Esophagus mucosa (tissue), 1 donor: Measurements from ENCODE around the gene BAAT. TPM values are rescaled to one million over a fixed set of nuclear protein-coding genes. Genes with fewer than 3 reads are reported as not detected.
"Not testable (repeated sequence)": the region's sequence is repeated elsewhere in the genome, so short reads cannot be mapped to it uniquely, and the experiment has no call there.

Experiments used
- ATAC-seq: fragments of 200-7000 bp; cut with Tn5 transposase; one replicate; pipeline ENCODE4 v1.9.1; 2020
- total RNA-seq: library from RNA; stranded (reverse); gene quantifications from one replicate; pipeline ENCODE4 v1.2.4, GENCODE V29; 2023
- donor health status: DM: yes; HTN: yes; CAD: no.

The BAAT gene
- total RNA-seq, 1 donor from 2014 or later: 0.08 TPM

DNA sequence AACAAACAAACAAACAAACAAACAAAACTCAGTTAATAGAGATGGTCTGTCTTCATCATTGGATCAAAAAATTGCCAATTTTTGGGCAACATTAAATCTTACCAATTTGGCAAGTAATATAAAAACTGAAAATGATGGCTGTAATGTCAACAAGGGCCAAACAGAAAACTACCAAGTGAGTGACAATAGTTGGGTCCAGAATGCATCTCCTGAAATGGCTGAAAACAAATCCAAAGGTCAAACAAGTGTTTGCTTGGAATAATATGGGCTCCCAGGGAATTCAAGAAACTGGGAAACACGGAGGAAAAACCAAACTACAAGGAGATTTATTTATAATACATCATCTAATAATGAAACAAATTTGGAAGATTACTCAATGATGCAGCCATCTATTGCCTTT, 25.1 kb downstream of the BAAT start:
- ATAC-seq: no peak

DNA sequence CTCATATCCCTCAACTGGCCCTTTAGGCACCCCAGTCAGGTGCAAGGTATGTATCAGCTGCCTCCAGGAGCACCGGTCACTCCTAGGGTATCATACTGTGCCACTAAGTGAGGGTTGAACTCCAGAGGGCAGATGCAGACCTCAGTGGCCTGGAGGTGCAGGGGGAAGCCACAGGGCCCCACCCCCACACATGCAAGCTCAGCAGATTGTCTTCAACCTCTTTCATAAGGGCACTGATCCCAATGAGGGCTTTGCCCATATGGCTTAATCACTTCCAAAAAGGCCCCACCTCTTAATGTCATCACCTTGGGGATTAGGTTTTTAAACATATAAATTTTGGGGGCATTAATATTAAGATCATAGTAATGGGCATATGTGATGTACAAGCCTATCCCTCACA, 28.2 kb downstream of the BAAT start:
- ATAC-seq: no peak

DNA sequence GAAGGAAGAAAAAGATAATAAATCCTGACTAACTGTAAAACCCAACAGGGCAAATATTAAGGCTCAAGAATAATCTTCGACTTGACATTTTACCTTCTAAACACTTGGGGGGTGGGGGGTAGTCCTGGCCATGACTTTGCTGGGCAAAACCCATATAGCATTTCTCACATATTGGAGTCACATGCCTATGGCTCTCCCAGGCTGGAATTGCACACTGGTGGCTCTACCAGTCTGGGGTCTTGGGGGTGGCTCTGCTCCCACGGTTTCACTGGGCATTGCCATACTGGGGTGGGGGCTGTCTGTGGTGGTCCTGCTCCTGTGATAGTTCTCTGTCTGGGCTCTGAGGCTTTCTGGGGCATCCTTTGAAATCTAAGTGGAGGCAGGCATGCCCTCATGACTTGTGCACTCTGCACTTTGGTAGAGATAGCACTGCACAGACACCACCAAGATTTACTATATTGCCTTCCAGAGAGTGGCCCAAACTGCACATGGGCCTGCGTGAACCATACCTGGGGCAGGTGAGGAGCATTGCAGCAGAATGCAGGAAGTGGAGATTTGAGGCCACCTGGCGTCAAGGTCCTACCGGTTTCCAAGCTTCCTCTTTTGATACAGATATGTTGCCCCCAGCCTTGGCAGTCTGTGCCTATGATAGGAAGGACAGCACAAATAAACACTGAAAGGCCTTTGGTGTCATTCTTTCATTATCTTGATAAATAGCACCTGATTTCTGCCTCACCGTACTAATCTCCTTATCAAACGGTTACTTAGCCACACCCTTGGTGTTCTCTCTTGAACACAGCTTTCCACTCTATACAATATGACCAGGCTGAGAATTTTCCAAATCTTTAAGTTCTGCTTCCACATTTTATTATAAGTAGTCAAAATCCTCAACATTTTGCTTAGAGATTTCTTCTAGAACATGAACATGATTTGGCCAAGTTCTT, 29.8 kb downstream of the BAAT start:
- no peak for ATAC-seq

DNA sequence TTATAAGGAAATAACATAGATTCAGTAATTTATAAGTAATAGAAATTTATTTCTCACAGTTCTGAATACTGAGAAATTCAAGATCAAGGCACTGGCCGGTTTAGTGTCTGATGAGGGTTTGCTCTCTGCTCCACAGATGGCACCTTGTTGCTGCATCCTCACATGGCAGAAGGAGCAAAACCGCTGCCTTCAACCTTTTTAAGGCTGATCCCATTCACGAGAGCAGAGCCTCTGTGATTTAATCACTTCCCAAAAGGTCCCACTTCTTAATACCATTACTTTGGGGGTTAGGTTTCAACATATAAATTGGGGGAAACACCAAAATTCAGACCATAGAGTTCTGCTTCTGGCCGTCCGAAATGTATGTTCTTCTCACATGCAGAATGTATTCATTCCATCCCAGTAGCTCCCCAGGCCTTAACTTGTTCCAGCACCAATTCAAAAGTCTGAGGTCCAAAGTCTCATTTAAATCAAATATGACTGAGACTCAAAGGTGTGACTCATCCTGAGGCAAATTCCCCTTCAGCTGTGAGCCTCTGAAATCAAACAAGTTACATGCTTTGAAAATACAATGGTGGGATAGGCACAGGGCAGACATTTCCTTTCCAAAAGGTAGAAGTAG, 30.6 kb downstream of the BAAT start:
- peak; percentile 33 for ATAC-seq

DNA sequence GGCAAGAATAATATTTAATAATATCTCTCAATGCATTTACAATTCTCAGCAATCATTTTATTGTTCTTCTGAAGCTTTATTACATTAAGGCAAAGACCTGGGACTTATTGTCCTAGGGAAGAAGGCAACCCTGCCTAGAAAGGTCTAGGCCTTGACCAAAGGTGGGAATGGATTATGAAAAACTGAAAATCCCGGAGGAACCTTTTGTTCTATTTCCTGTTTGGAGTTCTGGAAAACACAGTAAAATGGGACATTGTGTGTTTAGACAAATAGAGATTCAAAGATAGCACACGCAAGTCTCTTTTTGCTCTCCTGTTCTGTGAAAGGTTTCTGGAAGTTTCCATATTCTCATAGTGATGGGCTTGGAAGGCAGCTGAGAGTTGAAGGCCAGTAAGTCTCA, 31.1 kb downstream of the BAAT start:
- ATAC-seq: no peak

DNA sequence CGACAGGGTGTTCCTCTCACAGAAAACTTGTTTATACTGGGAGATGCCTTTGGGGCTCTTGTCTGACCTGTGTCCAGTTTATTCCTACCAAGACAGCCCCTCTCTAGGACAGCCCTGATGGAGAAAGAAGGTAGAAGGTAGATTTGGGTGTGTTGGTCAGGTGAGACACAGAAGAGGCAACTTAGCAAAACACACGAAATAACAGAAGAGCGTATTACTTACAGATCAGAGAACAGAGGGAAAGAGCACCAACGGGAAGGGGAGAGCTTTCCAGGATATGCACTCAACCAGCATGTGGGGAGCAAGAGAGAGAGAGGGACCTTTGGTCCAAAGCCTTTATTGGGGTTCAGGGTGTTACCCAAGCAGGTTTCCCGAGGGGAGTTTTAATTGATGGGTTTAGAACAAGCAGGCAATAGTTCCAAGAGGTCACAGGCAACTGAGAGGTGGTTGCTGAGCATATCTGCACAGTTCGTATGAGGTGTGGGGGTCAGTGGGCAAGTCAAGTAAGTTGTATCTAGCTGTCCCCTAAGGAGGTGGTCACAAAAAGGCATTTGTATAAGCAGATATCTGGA, 31.8 kb downstream of the BAAT start:
- ATAC-seq: no peak

DNA sequence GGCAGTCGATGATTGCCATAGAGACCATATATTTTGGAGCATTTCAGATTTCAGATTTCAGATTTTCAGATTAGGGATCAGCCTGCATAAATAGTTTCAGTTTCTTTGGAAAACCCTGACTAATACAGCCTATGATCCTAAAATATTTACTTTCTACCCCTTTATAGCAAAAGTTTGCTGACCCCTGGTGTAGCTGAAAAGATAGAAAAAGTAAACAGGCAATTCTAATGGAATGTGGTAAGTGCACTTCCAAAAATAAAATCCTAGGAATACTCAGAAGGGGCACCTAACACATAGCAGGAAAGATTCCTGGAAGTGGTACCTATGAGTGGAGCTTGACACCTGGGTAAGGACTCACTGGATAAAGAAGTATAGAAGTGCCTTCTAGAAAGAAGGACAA, 34.5 kb downstream of the BAAT start:
- ATAC-seq: no peak

DNA sequence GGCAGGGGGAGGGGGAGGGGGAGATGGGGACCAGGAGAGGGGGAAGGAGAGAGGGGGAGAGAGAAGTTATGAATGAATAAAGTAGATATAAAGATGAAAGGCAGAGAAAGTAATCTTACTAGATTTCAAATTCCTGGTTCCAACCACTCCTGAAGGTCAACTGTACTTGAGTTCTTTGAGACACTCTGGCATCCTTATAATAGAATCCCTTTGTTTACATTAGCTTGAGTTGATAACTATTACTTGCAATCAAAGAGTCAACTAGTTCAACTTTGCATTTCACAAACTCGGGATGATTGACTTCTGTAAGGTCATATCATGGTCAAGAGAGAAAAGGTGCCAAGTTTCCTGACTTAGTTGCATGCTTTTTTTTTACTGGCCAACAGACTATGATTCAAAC, 42.2 kb downstream of the BAAT start:
- ATAC-seq: no peak

DNA sequence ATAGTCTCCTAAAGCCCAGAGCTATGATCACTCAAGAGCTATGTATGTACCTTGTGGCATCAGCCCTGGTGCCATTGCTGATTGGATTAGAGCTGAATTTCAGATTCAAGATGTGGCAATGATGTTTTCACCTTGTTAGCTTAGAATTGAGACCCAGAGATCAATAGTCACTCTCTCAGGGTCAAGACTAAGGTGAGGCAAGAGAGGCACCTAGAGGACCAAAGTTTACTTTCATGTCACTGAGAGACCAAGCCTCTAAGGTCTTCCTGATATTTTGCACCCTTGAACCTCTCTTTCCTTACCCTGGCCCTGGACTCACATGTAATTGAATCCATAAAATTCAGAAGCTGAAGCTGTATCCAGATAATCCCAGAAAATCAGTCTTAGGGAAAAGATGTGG, 42.8 kb downstream of the BAAT start:
- ATAC-seq: no peak

DNA sequence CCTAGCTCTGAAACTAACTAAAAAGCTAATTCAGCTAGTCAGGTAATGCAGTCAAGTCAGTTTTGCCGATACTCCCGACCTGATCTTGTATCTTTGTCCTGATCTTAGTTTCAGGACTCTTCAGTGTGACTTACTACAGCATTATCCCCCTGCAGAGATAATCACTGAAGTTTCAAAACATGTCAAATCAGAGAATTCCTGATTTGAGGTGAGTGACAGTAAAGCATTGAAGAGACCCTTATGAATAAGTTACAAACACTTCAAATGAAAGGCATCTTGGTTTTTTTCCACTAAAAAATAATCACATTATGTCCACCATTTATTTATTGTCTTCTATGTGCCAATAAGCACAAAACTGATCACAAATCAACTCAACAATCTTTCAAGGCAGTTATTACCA, 47.6 kb downstream of the BAAT start:
- no peak for ATAC-seq

DNA sequence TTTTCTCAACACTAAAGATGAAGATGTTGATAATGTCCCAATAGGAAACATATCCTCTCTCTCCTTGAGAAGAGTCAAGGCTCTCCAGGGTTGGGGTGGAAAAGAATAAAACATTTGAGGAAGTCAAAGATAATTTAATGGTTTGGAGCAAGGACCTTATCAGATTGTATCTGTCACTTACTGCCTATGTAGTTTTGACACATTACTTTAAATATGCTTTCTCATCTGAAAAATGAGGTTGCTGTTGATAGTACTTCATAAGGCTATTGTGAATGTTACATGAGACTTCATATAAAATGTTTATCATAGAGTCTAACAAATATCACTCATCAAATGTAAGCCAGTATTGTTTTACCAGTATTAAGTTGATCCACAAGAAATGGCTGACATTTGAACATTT, 48.7 kb downstream of the BAAT start:
- ATAC-seq: no peak

DNA sequence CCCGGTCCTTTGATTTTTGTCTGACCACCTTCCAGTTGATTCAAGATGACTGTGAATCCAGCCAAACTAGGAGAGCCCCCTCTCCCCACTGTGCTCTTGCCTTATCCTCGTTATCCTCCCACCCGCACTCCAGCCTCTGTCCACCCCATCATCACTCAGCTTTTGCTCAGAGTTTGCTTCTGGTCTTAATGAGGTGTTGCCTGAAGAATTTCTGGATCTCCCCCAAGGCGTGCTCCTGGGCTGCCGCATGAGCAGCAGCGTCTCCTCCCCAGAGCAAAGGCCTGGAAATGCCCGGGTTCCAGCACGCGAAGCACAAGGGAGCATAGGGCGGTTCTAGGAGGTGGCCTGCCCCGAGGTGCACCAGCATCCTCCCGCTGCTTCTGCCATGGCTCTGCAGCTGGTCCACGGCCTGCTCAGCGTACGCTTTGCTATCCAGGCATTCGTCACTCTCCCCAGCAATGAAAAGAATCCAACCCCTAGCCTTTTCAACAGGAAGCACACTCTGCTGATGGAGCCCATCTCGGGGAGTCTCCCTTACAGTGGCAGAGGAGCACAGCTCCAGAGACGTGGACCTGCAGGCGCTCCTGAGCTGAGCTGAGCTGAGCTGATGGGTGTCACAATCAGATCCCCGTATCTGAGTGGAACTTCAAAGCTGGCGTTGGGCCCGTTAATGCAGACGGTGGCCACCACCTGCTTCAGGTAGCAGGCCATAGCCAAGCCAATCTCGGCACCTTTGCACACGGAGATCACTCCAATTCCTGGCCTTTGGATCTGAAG, 50.7 kb downstream of the BAAT start:
- ATAC-seq: no peak

DNA sequence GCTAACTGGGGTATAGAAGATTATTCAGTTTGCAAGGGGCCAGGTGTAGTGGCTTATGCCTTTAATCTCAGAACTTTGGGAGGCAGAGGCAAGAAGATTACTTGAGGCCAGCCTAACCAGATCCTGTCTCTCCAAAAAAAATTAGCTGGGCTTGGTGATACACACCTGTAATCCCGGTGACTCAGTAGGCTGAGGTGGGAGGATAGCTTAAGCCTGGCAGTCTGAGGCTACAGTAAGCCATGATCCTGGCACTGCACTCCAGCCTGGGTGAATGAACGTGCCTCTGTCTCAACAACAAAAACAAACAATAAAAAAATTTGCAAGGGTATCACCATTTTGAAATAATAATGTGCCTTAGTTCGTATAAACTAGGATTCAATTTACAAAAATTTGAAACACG, 51.3 kb downstream of the BAAT start:
- ATAC-seq: peak; percentile 90

DNA sequence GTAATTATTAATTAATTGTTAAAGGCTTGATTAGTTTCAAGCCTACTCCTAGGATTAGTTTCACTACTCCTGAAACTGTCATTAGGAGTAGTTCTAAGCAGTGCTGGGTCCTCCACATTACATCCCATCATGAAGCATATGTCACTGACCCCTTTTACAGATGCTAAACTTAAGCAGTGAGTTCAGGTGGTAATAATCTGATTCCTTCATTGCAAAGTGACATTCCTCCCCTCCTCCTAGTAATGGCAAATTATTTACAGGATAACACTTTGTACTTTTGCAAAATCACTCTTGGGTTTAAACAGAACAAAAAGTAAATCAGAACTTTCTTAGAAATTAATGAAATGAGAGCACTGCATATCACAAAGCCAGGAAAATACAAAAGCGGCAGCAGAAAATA, 52.4 kb downstream of the BAAT start:
- ATAC-seq: no peak

DNA sequence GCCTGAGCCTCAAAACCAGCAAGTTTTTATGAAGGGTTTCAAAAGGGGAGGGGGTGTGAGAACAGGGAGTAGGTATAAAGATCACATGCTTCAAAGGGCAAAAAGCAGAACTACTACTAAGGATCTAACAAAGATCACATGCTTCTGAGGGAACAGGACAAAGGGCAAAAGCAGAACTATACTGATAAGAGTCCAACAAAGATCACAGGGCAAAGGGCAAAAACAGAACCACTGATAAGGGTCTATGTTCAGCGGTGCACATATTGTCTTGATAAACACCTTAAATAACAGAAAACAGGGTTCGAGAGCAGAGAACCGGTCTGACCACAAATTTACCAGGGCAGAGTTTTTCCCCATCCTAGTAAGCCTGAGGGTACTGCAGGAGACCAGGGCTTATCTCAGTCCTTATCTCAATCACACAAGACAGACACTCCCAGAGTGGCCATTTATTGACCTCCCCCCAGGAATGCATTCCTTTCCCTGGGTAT, 57.3 kb downstream of the BAAT start:
- ATAC-seq: not testable (repeated sequence)

DNA sequence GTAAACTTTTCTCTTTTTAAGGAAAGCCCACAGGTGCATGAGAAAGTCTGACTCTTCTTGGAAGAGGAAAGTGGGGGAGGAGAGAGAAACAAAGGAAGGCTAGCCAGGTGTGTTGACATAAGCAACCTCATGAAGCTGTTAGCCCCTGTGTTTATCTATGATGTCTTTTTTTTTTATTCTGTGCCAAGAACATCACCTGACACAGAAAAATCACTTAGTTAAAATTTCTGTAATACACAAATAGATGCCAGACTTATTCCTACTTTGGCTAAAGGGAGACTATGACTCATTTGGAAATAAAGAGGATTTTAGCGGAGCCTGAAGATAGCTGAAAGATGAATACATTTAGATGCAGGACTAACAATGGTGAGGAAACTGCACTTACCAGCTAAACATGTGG, 58.3 kb downstream of the BAAT start:
- no peak for ATAC-seq

DNA sequence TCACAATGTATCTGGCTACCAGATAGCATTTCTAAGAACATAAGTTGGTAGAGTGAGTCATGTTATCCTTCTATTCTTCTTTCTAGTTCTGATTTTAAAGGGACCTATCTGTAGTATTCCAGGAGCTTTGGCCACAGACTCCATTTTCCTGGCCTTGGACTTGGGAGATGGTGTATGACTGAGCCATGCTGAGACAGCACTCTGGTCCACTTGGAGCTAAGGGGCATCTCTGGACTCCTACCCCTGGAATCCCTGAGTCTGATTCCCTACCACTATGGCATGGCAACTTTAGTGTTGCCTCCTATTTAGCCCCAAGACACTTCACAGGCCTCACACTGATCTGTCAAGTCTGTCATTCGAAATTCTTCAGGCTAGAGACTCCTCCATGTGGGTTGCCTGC, 58.8 kb downstream of the BAAT start:
- ATAC-seq: no peak

DNA sequence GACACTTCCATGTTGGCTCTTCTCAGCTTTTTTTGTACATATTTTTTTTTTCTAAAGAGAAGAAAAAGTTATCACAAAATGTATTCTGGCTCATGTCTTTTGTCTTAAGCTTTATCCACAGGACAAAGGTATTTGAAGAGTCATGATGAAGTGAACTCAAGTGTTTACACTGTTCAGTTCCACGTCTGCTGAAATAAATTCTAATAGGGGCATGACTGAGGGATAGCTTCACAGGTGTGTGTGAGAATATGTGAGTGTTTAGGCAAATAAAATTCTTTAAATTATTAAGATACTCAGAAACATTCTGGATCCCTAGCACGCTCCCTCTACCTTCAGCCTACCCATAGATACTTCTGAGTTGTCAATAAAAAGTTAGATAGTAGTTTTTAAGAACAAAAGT, 59.8 kb downstream of the BAAT start:
- ATAC-seq: no peak

DNA sequence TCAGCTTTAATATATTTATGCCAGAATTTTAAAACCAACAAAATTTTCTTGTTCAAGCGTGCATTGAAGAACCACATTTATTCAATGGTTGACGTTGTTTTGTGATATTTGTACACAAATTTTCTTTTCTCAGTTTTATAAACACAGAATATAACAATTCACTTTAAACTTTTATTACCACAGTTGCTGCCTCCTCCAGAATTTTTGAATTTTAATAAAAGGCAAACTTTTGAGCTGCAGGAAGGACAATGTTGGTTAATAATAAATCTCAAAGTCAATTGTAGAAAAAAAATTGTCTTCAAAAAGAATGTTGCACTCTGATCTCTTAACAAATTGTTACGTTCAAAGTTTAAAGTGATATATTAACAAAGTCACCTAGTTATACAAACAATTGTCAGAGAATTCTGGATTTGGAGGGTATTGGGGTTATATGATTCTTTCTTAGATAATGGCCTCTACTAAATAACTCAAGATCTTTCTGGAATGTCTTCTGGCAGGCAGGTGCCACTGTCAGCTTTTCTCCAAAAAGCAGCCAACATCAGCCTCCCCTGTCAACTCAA, 60.5 kb downstream of the BAAT start:
- ATAC-seq: no peak

DNA sequence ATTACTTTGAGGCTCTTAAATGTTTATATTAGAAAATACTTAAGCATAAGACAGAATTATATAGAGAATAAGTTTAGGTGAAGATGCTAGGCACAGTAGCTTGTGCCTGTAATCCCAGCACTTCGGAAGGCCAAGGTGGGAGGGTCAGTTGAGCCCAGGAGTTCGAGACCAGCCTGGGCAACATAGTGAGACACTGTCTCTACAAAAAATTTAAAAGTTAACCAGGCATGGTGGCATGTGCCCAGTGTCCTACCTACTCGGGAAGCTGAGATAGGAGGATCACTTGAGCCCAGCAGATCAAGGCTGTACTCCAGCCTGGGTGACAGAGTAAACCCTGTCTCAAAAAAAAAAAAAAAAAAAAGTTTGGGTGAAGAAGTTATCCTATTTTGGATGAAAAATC, 61.7 kb downstream of the BAAT start:
- no peak for ATAC-seq

DNA sequence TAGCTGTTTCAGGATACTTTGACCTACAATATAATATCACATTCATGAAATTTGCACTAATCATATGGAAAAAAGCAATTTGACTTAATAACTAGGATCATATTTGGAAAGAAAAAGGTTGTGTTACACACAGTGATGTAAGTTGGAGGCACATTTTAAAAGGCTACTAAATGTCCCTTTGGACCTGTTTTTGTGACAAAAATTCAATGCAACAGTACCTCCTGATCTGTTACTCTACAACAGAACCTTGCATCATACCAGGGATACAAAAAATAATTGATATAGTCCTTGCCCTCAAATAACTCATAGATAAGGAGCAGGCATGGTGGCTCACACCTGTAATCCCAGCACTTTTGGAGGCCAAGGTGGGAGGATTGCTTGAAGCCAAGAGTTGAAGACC, 67.1 kb downstream of the BAAT start:
- no peak for ATAC-seq

DNA sequence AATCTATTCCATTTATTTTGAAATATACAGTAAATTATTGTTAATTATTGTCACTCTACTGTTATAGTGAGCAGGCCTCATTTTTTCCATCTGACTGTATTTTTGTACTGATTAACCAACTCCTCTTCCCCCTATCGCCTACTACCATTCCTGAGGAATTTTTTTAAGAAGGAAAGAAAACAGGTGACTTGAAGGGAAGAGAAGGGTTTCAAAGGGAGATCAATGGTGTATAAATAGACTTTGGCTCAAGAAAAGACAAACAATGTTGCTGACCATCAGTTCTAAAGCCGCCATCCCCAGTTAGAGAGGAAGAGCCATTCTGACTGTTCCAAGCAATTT, 69.7 kb downstream of the BAAT start:
- no peak for ATAC-seq

DNA sequence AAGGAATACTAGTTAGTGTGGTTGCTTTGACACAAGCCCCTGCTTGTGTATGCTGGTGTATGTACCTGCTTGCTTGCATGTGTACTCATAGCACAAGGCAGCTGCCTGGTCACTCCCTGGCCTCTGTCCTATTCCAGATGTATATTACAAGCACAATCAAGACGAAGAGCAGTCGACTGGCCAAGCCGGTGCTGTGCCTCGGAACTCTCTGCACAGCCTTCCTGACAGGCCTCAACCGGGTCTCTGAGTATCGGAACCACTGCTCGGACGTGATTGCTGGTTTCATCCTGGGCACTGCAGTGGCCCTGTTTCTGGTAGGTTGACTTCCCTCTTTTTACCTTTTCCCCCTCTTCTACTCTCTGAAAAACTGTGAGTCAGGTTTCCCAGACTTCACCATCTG, 72.1 kb downstream of the BAAT start:
- peak; percentile 14 for ATAC-seq
